ENCODE results near the gene MRM1.

DNA sequence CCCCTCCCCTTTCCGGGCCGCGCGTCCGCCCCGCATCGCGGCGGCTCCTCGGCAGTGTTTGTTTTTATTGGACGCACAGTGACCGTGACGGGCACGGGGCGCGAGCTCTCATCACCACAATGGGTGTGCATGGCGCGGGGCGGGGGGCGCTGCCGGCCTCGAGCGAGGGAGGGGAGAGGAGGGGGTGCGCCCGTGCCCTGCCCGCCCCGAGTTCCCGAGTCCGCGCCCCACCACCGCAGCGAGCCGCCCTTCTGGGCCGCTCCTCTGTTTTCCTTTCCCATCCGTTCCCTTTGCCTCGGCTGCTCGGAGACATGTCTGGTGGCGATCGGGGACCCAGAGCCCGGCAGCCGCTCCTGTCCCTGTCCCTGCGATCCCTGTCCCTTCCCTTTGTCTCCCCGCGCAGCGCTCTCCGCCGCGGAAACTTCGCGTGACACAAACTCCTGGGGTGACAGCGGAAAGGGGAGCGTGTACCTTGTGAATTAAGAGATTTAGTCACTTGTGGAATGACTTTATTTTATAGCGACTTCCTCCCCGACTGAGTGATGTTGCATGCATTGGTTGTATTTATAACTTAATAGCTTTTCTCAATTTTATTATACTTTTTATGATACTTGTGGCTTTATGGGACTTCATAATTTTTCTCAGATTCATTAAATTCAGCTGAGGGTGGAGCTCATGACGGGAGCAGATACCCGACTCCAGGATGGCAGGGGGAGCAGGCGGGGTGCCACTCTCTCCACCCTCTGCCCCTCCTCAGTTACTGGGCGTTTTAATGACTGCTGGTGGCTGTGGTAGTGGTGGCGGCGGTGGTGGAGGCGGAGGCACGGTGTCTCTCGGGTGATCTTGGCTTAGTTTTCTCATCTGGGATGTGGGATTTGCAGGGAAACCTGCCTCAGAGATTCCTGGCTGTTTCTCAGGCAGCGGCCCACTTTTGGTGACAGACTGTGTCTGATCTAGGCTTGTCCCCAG is 40.8 kb downstream of the MRM1 start:
- TF ChIP-seq, protein P1, sequence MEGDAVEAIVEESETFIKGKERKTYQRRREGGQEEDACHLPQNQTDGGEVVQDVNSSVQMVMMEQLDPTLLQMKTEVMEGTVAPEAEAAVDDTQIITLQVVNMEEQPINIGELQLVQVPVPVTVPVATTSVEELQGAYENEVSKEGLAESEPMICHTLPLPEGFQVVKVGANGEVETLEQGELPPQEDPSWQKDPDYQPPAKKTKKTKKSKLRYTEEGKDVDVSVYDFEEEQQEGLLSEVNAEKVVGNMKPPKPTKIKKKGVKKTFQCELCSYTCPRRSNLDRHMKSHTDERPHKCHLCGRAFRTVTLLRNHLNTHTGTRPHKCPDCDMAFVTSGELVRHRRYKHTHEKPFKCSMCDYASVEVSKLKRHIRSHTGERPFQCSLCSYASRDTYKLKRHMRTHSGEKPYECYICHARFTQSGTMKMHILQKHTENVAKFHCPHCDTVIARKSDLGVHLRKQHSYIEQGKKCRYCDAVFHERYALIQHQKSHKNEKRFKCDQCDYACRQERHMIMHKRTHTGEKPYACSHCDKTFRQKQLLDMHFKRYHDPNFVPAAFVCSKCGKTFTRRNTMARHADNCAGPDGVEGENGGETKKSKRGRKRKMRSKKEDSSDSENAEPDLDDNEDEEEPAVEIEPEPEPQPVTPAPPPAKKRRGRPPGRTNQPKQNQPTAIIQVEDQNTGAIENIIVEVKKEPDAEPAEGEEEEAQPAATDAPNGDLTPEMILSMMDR (conservative IDR thresholded peaks at IDR 0.05 in 1 of 2, IDR thresholded peaks at IDR 0.05 in 1 of 2; ENCODE audit: low read depth in 1 of 2, low read length in 2 of 2), result no peak
- peak; percentile 86 for TF ChIP-seq EZH2 (IDR thresholded peaks at IDR 0.05; ENCODE audit: low read length, missing control alignments)

Measured in fibroblast of lung (primary cell).